EH (cell line): ENCODE results near the gene PPBP.
"Not testable (repeated sequence)": the region's sequence is repeated elsewhere in the genome, so short reads cannot be mapped to it uniquely, and the experiment has no call there.

Experiments used
- DNase-seq: peaks from one replicate; pipeline ENCODE4 v3.0.0-alpha.2; 2015; ENCODE audit warnings: low read depth

The PPBP gene

GRCh38 chr4:73992050-73992449 is 4.1 kb upstream of the PPBP start:
- DNase-seq = no peak

- no peak for DNase-seq
These were observed 3.7 kb upstream of the PPBP start for GRCh38 chr4:73991742-73992000.

- DNase-seq = no peak
These were observed 3.2 kb upstream of the PPBP start for GRCh38 chr4:73990988-73991741.

- DNase-seq = no peak
These were observed 1.9 kb upstream of the PPBP start for GRCh38 chr4:73989928-73990327.

GRCh38 chr4:73989031-73989430 is 1.0 kb upstream of the PPBP start:
- DNase-seq = no peak

GRCh38 chr4:73985528-73985852 is 2.5 kb downstream of the PPBP start:
- no peak for DNase-seq

GRCh38 chr4:73984736-73985527 is 3.1 kb downstream of the PPBP start:
- DNase-seq = peak; percentile 29

- not testable (repeated sequence) for DNase-seq
These were observed 6.8 kb downstream of the PPBP start for GRCh38 chr4:73981175-73981574.

- no peak for DNase-seq
These were observed 8.5 kb downstream of the PPBP start for GRCh38 chr4:73979407-73979957.

- peak; percentile 91 for DNase-seq
These were observed 9.1 kb downstream of the PPBP start for GRCh38 chr4:73978886-73979285.

- peak; percentile 21 for DNase-seq
These were observed 11.3 kb downstream of the PPBP start for GRCh38 chr4:73976716-73977115.

GRCh38 chr4:73976217-73976616 is 11.8 kb downstream of the PPBP start:
- no peak for DNase-seq

GRCh38 chr4:73974352-73974751 is 13.6 kb downstream of the PPBP start:
- DNase-seq = no peak

- no peak for DNase-seq
These were observed 17.0 kb downstream of the PPBP start for GRCh38 chr4:73970945-73971344.

GRCh38 chr4:73970011-73970410 is 18.0 kb downstream of the PPBP start:
- no peak for DNase-seq

GRCh38 chr4:73967866-73968265 is 20.1 kb downstream of the PPBP start:
- DNase-seq = no peak

GRCh38 chr4:73964862-73965611 is 23.0 kb downstream of the PPBP start:
- peak; percentile 19 for DNase-seq

- no peak for DNase-seq
These were observed 25.3 kb downstream of the PPBP start for GRCh38 chr4:73962724-73963123.

GRCh38 chr4:73959041-73959440 is 28.9 kb downstream of the PPBP start:
- DNase-seq = not testable (repeated sequence)

- no peak for DNase-seq
These were observed 35.6 kb downstream of the PPBP start for GRCh38 chr4:73952352-73952751.

- DNase-seq = not testable (repeated sequence)
These were observed 37.5 kb downstream of the PPBP start for GRCh38 chr4:73950376-73950920.

- no peak for DNase-seq
These were observed 38.8 kb downstream of the PPBP start for GRCh38 chr4:73948990-73949706.
